Measurements from ENCODE around the gene IGSF6. TPM values are rescaled to one million over a fixed set of nuclear protein-coding genes. Genes with fewer than 3 reads are reported as not detected.
A peak's percentile ranks its signal among the peaks of the same experiment; 100 is the strongest.

IGSF6 gene
- total and polyA plus RNA-seq, 8 donors: 0.23 to 14.6 (median 0.85) TPM

DNA sequence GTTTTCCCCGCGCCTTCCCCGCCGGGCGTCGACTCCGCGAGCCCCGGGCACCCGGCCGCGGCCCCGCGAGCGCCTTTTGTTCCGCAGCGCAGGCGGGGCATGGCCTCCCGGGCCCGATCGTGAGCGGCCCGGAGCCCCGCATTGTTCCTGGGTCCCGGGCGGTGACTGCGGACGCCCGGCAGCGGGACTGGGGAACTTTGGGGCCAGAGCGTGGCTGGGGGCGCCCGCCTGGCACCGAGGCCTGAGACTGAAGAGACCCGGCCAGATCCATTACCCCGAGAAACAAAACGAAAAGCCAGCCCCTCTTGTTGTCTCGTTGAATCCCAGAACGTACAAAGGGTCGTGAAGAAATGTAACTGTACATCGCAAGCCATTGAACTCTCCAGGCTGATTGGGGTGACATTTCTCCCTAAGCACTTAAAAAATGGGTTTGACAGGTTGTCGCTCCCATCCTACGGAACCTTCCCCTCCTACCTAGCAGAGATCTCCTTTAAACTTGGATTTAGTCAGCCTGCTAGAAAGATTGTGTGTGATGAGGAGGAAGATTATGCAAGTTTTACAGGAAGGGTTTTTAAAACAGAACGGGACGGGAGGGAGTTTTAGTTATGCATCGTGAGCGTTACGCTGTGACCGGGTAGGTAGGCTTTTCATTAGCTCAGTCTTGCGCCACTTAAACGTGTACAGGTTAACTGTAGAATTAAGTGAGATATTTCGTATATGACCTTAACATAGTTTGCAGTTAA lies 52.2 kb downstream of the IGSF6 start:
- intact Hi-C loops (cut with DNase I): no loop called here
- Histone ChIP-seq H3K36me3 (no peaks in the 10 kb centered on the region), H3K27ac (peak overlapping the region; percentile 73 to 92 (median 88)), H3K9me3 (no peaks in the 10 kb centered on the region), H3K4me3 (peak overlapping the region; percentile 68 to 93 (median 91)), H3K27me3 (no peaks in the 10 kb centered on the region), H3K4me1 (peaks cover 0 to 10% (median 8%) of the 10 kb centered on the region in 3 donors)
- TF ChIP-seq, protein P1, sequence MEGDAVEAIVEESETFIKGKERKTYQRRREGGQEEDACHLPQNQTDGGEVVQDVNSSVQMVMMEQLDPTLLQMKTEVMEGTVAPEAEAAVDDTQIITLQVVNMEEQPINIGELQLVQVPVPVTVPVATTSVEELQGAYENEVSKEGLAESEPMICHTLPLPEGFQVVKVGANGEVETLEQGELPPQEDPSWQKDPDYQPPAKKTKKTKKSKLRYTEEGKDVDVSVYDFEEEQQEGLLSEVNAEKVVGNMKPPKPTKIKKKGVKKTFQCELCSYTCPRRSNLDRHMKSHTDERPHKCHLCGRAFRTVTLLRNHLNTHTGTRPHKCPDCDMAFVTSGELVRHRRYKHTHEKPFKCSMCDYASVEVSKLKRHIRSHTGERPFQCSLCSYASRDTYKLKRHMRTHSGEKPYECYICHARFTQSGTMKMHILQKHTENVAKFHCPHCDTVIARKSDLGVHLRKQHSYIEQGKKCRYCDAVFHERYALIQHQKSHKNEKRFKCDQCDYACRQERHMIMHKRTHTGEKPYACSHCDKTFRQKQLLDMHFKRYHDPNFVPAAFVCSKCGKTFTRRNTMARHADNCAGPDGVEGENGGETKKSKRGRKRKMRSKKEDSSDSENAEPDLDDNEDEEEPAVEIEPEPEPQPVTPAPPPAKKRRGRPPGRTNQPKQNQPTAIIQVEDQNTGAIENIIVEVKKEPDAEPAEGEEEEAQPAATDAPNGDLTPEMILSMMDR (IDR thresholded peaks at IDR 0.05): no peak
- 0% methylated on average over 39 to 52 of the region's 52 CpGs for WGBS, 2 donors
- no peak for FAIRE-seq
- ATAC-seq: peak; percentile 2 to 43 (median 14)
- DNase-seq: peak in 2 of 6 donors; percentile 7 to 68

- WGBS, 2 donors: 0 to 1% methylated on average over 46 to 98 of the region's 100 CpGs
- Histone ChIP-seq H3K4me1 (peaks cover 0 to 10% (median 8%) of the 10 kb centered on the region in 3 donors), H3K27ac (peak within 1 kb of the TSS; percentile 73 to 92 (median 88)), H3K9me3 (no peaks in the 10 kb centered on the region), H3K27me3 (no peaks in the 10 kb centered on the region), H3K4me3 (peak within 1 kb of the TSS; percentile 68 to 93 (median 91)), H3K36me3 (no peaks in the 10 kb centered on the region)
- TF ChIP-seq, protein P1 (IDR thresholded peaks at IDR 0.05): no peak
- peak; percentile 91 to 98 (median 94) for DNase-seq
- FAIRE-seq: no peak
- intact Hi-C loops (cut with DNase I): no loop called here
- peak; percentile 97 to 99 (median 98) for ATAC-seq
Measured at GRCh38 chr16:21599122-21600030, 53.0 kb downstream of the IGSF6 start, which contains the start of gene METTL9. METTL9 (plus strand) TSS chr16:21599577; CDS start chr16:21599734, 157 bp downstream.

- Histone ChIP-seq H3K27me3 (no peaks in the 10 kb centered on the region), H3K9me3 (no peaks in the 10 kb centered on the region), H3K4me1 (peaks cover 0 to 10% (median 8%) of the 10 kb centered on the region in 3 donors), H3K36me3 (no peaks in the 10 kb centered on the region), H3K4me3 (peak overlapping the region; percentile 68 to 93 (median 91)), H3K27ac (peak overlapping the region; percentile 73 to 92 (median 88))
- FAIRE-seq (no peak), ATAC-seq (peak; percentile 4 to 31 (median 19)), DNase-seq (peak in 2 of 6 donors; percentile 17 to 63)
- intact Hi-C loops (cut with DNase I): no loop called here
- 1% methylated on average over 13 of the region's 13 CpGs for WGBS, 2 donors
- TF ChIP-seq, protein P1 (IDR thresholded peaks at IDR 0.05): no peak
Measured at GRCh38 chr16:21598701-21599121, 53.7 kb downstream of the IGSF6 start.

- no peak for FAIRE-seq
- H3K4me3 ChIP-seq: peak overlapping the region in 2 of 4 donors; percentile 91 to 93
Measured at GRCh38 chr16:21598206-21598605, 54.2 kb downstream of the IGSF6 start.

More at GRCh38 chr16:21598206-21598605, 54.2 kb downstream of the IGSF6 start:
- intact Hi-C loops (cut with DNase I): no loop called here
- Histone ChIP-seq H3K27ac (peak overlapping the region in 3 of 4 donors; percentile 87 to 92 (median 90)), H3K9me3 (no peaks in the 10 kb centered on the region), H3K27me3 (no peaks in the 10 kb centered on the region), H3K36me3 (no peaks in the 10 kb centered on the region), H3K4me1 (peaks cover 0 to 10% (median 8%) of the 10 kb centered on the region in 3 donors)
- DNase-seq (no peak), ATAC-seq (no peak)
- 84 to 86% methylated on average over 12 of the region's 12 CpGs for WGBS, 2 donors
- TF ChIP-seq, protein P1 (IDR thresholded peaks at IDR 0.05): no peak
